Vagina (tissue), 2 donors: ENCODE measurements around the gene ELK3.

Experiments
- POLR2A ChIP-seq, 2 donors: fragments of 450-650 bp; IDR thresholded peaks; one replicate each; pipeline ENCODE4 v1.6.1; 2017; ENCODE audit warnings: antibody characterized with exemption in 2 of 2, mild to moderate bottlenecking in 2 of 2, moderate library complexity in 2 of 2
- POLR2AphosphoS5 ChIP-seq, 2 donors: sonication (generic); formaldehyde crosslinking; IDR thresholded peaks; one replicate each; pipeline ENCODE4 v1.9.0; 2017; ENCODE audit warnings: antibody characterized with exemption in 2 of 2, mild to moderate bottlenecking in 2 of 2, low read depth in 1 of 2; ENCODE audit not compliant: insufficient read depth in 1 of 2
- TF ChIP-seq, protein P1 (sequence below), 3 experiments: fragments of 450-650 bp in 2 of 3; fragments of 200-600 bp in 1 of 3; sonication (generic) in 1 of 3; IDR thresholded peaks; one replicate each; pipeline ENCODE4 v1.5.1; 2017 to 2019; ENCODE audit warnings: antibody characterized with exemption in 3 of 3, mild to moderate bottlenecking in 2 of 3, moderate library complexity in 2 of 3

DNA sequence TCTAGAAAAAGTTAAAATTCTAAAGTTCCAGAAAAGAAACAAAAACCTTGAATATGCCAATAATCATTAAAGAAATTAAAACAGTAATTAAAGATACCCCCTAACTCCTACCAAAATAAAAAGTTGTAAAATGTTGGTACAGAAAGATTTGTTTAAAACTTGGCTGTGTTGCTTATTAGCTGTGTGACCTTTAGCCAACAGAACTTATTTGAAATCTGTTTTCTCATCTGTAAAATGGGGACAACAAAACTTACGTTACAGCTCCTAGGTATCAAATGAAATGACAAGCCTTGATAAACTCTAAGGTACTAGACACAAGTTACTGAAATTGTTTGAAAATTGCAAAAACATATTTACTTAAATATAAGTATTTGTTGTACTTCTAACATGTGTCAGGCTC, 71.7 kb downstream of the ELK3 start:
- TF ChIP-seq, protein P1, sequence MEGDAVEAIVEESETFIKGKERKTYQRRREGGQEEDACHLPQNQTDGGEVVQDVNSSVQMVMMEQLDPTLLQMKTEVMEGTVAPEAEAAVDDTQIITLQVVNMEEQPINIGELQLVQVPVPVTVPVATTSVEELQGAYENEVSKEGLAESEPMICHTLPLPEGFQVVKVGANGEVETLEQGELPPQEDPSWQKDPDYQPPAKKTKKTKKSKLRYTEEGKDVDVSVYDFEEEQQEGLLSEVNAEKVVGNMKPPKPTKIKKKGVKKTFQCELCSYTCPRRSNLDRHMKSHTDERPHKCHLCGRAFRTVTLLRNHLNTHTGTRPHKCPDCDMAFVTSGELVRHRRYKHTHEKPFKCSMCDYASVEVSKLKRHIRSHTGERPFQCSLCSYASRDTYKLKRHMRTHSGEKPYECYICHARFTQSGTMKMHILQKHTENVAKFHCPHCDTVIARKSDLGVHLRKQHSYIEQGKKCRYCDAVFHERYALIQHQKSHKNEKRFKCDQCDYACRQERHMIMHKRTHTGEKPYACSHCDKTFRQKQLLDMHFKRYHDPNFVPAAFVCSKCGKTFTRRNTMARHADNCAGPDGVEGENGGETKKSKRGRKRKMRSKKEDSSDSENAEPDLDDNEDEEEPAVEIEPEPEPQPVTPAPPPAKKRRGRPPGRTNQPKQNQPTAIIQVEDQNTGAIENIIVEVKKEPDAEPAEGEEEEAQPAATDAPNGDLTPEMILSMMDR (IDR thresholded peaks at IDR 0.05) = no peak
- TF ChIP-seq POLR2A (IDR thresholded peaks at IDR 0.05) (no peak), POLR2AphosphoS5 (IDR thresholded peaks at IDR 0.05; ENCODE audit: insufficient read depth in 1 of 2, low read depth in 1 of 2) (no peak)
